NB4 (cell line): ENCODE measurements around the gene RDM1.

Source experiments
- DNase-seq: peaks from one replicate; pipeline ENCODE4 v3.0.0; 2010; ENCODE audit warnings: low read depth
- H3K4me3 ChIP-seq: one replicate; pipeline ENCODE4 v1.5.1; 2011; ENCODE audit warnings: mild to moderate bottlenecking, low read depth, low read length, moderate library complexity
- MYC ChIP-seq: IDR thresholded peaks from 2 replicates; pipeline ENCODE4 v1.6.1; 2011; ENCODE audit warnings: low read depth, low read length
- POLR2A ChIP-seq: IDR thresholded peaks from 2 replicates; pipeline ENCODE4 v1.6.1; 2011; ENCODE audit warnings: mild to moderate bottlenecking; ENCODE audit not compliant: insufficient read length; ENCODE audit errors: extremely low read depth
- TF ChIP-seq, protein P1 (sequence below): IDR thresholded peaks from 2 replicates; pipeline ENCODE4 v1.6.1; 2011; ENCODE audit warnings: low read depth, low read length
- TF ChIP-seq, protein P2 (sequence below): IDR thresholded peaks from one replicate; pipeline ENCODE4 v1.5.1; 2012; ENCODE audit warnings: low read depth, low read length

RDM1 gene

DNA sequence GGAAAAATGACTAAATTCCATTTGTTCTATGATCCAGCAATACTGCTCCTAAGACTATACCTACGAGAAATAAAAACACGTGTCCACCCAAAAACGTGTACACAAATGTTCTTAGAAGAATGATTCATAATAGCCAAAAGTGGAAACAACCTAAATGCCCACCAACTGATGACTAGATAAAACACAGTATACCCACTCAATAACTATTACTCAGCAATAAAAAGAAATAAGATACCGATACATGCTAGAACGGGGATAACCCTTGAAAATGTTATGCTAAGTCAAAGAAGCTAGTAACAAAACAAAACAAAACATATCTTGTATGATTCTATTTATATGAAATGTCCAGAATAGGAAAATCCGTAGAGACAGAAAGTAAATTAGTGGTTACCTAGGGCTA is 33.1 kb upstream of the RDM1 start:
- DNase-seq = no peak
- H3K4me3 ChIP-seq = no peak overlapping the region
- TF ChIP-seq, protein P1, sequence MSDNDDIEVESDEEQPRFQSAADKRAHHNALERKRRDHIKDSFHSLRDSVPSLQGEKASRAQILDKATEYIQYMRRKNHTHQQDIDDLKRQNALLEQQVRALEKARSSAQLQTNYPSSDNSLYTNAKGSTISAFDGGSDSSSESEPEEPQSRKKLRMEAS = no peak
- TF ChIP-seq, protein P2, sequence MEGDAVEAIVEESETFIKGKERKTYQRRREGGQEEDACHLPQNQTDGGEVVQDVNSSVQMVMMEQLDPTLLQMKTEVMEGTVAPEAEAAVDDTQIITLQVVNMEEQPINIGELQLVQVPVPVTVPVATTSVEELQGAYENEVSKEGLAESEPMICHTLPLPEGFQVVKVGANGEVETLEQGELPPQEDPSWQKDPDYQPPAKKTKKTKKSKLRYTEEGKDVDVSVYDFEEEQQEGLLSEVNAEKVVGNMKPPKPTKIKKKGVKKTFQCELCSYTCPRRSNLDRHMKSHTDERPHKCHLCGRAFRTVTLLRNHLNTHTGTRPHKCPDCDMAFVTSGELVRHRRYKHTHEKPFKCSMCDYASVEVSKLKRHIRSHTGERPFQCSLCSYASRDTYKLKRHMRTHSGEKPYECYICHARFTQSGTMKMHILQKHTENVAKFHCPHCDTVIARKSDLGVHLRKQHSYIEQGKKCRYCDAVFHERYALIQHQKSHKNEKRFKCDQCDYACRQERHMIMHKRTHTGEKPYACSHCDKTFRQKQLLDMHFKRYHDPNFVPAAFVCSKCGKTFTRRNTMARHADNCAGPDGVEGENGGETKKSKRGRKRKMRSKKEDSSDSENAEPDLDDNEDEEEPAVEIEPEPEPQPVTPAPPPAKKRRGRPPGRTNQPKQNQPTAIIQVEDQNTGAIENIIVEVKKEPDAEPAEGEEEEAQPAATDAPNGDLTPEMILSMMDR = no peak
- TF ChIP-seq MYC (no peak), POLR2A (no peak)

DNA sequence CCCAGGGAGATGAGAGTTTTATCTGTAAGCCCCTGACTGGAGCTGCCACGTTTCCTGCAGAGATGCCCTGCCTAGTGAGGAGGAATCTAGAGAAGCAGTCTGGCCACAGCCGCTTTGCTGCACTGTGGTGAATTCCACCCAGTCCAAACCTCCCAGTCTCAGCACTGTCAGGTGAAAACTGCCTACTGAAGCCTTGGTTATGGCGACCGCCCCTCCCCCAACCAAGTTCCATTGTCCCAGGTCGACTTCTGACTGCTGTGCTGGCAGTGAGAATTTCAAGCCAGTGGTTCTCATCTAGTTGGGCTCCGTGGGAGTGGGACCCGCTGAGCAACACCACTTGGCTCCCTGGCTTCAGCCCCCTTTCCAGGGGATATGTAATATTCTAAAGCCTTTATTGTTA is 23.1 kb upstream of the RDM1 start:
- TF ChIP-seq POLR2A = no peak
- TF ChIP-seq, protein P1 = no peak
- TF ChIP-seq MYC = no peak
- TF ChIP-seq, protein P2 = no peak
- DNase-seq = no peak
- H3K4me3 ChIP-seq = no peak overlapping the region

DNA sequence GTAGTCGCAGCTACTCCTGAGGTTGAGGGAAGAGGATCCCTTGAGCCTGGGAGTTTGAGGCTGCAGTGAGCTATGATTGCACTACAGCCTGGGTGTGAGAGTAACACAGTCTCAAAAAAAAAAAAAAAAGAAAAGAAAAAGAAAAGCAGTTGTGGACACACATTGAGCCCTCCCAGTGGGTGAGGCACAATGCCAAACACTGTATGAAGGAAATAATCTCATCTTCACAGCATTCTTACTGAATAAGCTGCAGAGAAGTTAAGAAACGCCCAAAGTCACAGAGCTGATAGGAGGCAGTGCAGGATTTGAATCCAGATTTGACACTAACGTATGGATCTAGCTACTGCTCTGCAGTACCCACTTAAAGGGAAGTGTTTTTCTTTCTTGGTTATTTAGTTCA is 18.8 kb upstream of the RDM1 start:
- TF ChIP-seq, protein P1 = no peak
- TF ChIP-seq MYC (no peak), POLR2A (no peak)
- TF ChIP-seq, protein P2 = no peak
- no peak for DNase-seq

DNA sequence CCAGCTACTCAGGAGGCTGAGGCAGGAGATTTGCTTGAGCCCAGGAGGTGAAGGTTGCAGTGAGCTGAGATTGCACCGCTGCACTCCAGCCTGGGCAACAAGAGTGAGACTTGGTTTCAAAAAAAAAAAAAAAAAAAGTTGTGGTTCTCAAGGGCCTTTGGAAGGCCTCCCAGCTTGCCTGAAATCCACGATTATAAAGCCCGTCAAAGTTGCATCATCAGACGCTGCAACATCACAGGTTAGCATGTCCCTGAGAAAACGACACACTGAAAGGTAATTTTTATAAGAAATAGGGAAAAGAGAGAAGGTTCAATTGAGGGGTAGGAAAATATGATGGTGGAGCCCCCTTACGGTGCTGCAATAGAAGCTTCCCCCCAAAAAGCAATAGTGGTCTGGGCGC is 17.5 kb upstream of the RDM1 start:
- no peak for DNase-seq
- no peak overlapping the region for H3K4me3 ChIP-seq
- TF ChIP-seq, protein P1 = no peak

More for the DNA sequence above, 18.8 kb upstream of the RDM1 start:
- no peak overlapping the region for H3K4me3 ChIP-seq

DNA sequence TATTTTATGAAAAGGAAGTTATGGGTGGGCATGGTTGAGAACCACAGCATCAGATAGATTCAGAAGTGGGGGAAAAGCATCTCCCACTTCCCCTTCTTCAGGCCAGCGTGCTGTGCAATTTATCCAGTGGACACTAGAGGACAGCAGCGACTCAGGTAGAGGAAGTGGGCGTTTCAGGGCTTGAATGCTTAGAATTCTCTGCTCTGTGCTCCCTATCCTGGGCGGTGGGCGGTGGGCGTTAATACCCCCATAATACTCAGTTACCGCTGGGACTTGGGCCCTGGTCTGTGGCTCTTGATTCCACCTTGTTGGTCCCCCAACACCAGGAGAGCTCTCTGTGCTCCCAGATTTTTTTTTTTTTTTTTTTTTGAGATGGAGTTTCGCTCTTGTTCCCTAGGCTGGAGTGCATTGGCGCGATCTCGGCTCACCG is 16.6 kb upstream of the RDM1 start:
- peak; percentile 81 for DNase-seq
- no peak for TF ChIP-seq MYC
- TF ChIP-seq, protein P1 = no peak
- TF ChIP-seq, protein P2 = peak; percentile 96
- TF ChIP-seq POLR2A = no peak
- peak overlapping the region; percentile 25 for H3K4me3 ChIP-seq

DNA sequence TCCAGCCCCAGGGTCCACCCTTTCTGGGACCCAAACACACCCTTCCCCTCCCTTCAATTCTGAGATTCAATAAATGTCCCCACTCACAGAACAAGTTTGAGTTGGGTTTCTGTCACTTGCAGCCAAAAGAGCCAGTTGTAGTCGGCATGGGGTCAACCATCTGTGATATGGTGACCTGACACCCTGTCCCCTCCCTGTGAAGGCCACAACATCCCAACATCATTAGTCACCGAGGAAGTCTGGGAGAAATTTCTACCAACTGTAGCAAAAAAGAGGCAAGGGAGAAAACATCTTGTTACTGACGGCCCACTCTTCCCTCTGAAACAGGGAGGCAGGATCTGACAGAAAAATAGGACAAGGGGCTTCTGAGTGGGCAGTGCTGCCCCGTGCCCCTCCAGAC is 13.6 kb upstream of the RDM1 start:
- H3K4me3 ChIP-seq = no peak overlapping the region
- DNase-seq = no peak
- TF ChIP-seq, protein P1 = no peak
- no peak for TF ChIP-seq MYC
- TF ChIP-seq, protein P2 = no peak
- no peak for TF ChIP-seq POLR2A
